A172 (cell line): ENCODE data around the gene MPV17L2. TPM values are rescaled to one million over a fixed set of nuclear protein-coding genes. Genes with fewer than 3 reads are reported as not detected.

Experiments used
- DNase-seq: peaks from one replicate; pipeline ENCODE4 v3.0.0-alpha.2; 2015; ENCODE audit warnings: low spot score
- total RNA-seq: library from RNA; depleted of rRNA; stranded (reverse); fragments of >200 nt; shearing (Covaris generic); gene quantifications from 2 replicates; pipeline ENCODE4 v1.2.3, GENCODE V29; 2014

Gene MPV17L2
- total RNA-seq, 1 experiment from 2014 or later = 17.1 TPM

- DNase-seq = peak; percentile 24
Observed at GRCh38 chr19:18160971-18161635, 31.9 kb upstream of the MPV17L2 start.

- DNase-seq = no peak
Observed at GRCh38 chr19:18161636-18162002, 31.4 kb upstream of the MPV17L2 start.

GRCh38 chr19:18164072-18164471 lies 28.9 kb upstream of the MPV17L2 start:
- no peak for DNase-seq

GRCh38 chr19:18165794-18166544 lies 27.0 kb upstream of the MPV17L2 start:
- DNase-seq = no peak

GRCh38 chr19:18167011-18167410 lies 26.0 kb upstream of the MPV17L2 start:
- DNase-seq = no peak

- DNase-seq = peak; percentile 38
Observed at GRCh38 chr19:18167975-18168645, 24.9 kb upstream of the MPV17L2 start.

- no peak for DNase-seq
Observed at GRCh38 chr19:18168673-18169381, 24.2 kb upstream of the MPV17L2 start.

- no peak for DNase-seq
Observed at GRCh38 chr19:18170714-18171255, 22.2 kb upstream of the MPV17L2 start.

GRCh38 chr19:18171605-18172327 lies 21.3 kb upstream of the MPV17L2 start:
- DNase-seq = no peak

- no peak for DNase-seq
Observed at GRCh38 chr19:18172331-18173053, 20.5 kb upstream of the MPV17L2 start.

- no peak for DNase-seq
Observed at GRCh38 chr19:18173054-18173571, 19.9 kb upstream of the MPV17L2 start.

- DNase-seq = peak; percentile 59
Observed at GRCh38 chr19:18173572-18174288, 19.3 kb upstream of the MPV17L2 start, which contains the start of gene IFI30. IFI30 (plus strand) TSS chr19:18173813; CDS start chr19:18173842, 29 bp downstream.

GRCh38 chr19:18174983-18175382 lies 18.0 kb upstream of the MPV17L2 start:
- DNase-seq = no peak

- no peak for DNase-seq
Observed at GRCh38 chr19:18176367-18177310, 16.4 kb upstream of the MPV17L2 start.

GRCh38 chr19:18179957-18180356 lies 13.1 kb upstream of the MPV17L2 start:
- no peak for DNase-seq

GRCh38 chr19:18183529-18183928 lies 9.5 kb upstream of the MPV17L2 start:
- DNase-seq = no peak

GRCh38 chr19:18185538-18185937 lies 7.5 kb upstream of the MPV17L2 start:
- DNase-seq = no peak

- no peak for DNase-seq
Observed at GRCh38 chr19:18190278-18190677, 2.7 kb upstream of the MPV17L2 start.
